ENCODE results near the gene PPP2R1B. TPM values are rescaled to one million over a fixed set of nuclear protein-coding genes. Genes with fewer than 3 reads are reported as not detected.

The PPP2R1B gene
- total RNA-seq, 2 donors from 2014 or later, result 24.7 to 41.5 TPM

DNA sequence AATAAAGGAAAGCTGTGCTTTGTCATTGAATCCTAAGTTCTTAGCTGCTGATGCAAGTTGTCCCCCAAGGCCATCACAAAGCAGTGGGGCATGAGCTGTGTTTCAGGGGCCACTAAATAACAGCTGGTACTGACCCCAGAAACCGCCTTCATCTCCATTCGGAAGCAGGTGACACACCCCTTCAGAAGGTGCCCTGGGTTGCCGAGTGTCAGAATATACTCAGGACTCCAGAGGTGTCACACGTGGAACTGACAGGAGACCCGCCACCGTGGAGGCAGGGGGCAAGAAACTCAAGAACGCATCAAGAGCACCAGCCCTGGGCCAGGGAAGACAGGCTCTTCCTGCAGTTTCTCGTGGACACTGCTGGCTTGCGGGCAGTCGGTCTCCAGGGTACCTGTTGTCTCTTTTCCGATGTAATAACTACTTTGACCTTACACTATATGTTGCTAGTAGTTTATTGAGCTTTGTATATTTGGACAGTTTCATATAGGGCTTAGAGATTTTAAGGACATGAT is 41.5 kb downstream of the PPP2R1B start:
- H3K27ac ChIP-seq, result no peak overlapping the region
- DNase-seq, result no peak
- WGBS, 2 donors, result 93 to 95% methylated on average over 4 to 11 of the region's 11 CpGs
- no peak overlapping the region for H3K4me3 ChIP-seq
- TF ChIP-seq POLR2A (IDR thresholded peaks at IDR 0.05), result no peak
- TF ChIP-seq, protein P1, sequence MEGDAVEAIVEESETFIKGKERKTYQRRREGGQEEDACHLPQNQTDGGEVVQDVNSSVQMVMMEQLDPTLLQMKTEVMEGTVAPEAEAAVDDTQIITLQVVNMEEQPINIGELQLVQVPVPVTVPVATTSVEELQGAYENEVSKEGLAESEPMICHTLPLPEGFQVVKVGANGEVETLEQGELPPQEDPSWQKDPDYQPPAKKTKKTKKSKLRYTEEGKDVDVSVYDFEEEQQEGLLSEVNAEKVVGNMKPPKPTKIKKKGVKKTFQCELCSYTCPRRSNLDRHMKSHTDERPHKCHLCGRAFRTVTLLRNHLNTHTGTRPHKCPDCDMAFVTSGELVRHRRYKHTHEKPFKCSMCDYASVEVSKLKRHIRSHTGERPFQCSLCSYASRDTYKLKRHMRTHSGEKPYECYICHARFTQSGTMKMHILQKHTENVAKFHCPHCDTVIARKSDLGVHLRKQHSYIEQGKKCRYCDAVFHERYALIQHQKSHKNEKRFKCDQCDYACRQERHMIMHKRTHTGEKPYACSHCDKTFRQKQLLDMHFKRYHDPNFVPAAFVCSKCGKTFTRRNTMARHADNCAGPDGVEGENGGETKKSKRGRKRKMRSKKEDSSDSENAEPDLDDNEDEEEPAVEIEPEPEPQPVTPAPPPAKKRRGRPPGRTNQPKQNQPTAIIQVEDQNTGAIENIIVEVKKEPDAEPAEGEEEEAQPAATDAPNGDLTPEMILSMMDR (IDR thresholded peaks at IDR 0.05), result no peak
- H3K27me3 ChIP-seq, result no peaks in the 10 kb centered on the region
- intact Hi-C loops (cut with DNase I), result no loop called here
- H3K36me3 ChIP-seq (replicated peaks in 1 of 2; ENCODE audit: insufficient read depth in 1 of 2, low read depth in 2 of 2), result peaks cover 7 to 29% of the 10 kb centered on the region in 2 donors
- H3K4me1 ChIP-seq, result peaks cover 26% of the 10 kb centered on the region
- H3K9me3 ChIP-seq, result no peaks in the 10 kb centered on the region
- no peak for ATAC-seq

DNA sequence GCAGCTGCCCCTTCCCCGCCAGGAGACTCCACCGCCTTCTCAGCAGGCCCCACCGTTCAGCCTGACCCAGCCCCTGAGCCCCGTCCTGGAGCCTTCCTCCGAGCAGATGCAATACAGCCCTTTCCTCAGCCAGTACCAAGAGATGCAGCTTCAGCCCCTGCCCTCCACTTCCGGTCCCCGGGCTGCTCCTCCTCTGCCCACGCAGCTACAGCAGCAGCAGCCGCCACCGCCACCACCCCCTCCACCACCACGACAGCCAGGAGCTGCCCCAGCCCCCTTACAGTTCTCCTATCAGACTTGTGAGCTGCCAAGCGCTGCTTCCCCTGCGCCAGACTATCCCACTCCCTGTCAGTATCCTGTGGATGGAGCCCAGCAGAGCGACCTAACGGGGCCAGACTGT is 42.6 kb downstream of the PPP2R1B start:
- Histone ChIP-seq H3K9me3 (no peaks in the 10 kb centered on the region), H3K4me3 (no peak overlapping the region), H3K4me1 (peaks cover 30% of the 10 kb centered on the region), H3K27me3 (no peaks in the 10 kb centered on the region), H3K36me3 (replicated peaks in 1 of 2; ENCODE audit: insufficient read depth in 1 of 2, low read depth in 2 of 2) (peaks cover 7 to 29% of the 10 kb centered on the region in 2 donors), H3K27ac (no peak overlapping the region)
- ATAC-seq, result no peak
- WGBS, 2 donors, result 86 to 87% methylated on average over 13 to 14 of the region's 15 CpGs
- intact Hi-C loops (cut with DNase I), result no loop called here
- no peak for DNase-seq
- TF ChIP-seq, protein P1 (IDR thresholded peaks at IDR 0.05), result no peak
- no peak for TF ChIP-seq POLR2A (IDR thresholded peaks at IDR 0.05)

DNA sequence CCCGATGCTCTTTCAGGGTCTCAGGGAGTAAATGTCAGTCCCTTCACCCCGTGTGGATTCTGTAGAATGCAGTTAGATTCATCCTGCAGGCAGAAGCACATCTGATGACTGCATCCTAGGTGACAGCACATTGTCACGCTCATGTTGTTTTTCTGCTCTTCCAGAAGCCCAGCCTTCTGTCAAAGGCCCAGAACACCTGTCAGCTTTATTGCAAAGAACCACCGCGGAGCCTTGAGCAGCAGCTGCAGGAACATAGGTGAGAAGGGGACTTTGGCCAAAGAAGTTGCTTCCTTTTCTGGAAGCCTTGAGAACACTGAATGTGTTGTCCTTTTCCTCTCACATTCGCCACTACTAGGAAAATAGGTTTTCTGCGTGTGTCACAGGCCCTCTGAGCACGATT is 43.7 kb downstream of the PPP2R1B start:
- TF ChIP-seq, protein P1 (IDR thresholded peaks at IDR 0.05), result no peak
- no peak for TF ChIP-seq POLR2A (IDR thresholded peaks at IDR 0.05)
- ATAC-seq (no peak), DNase-seq (no peak)
- no peak overlapping the region for H3K27ac ChIP-seq
- peaks cover 35% of the 10 kb centered on the region for H3K4me1 ChIP-seq
- WGBS, 2 donors, result 77 to 86% methylated on average over 7 to 8 of the region's 8 CpGs
- H3K4me3 ChIP-seq, result no peak overlapping the region
- intact Hi-C loops (cut with DNase I), result no loop called here
- no peaks in the 10 kb centered on the region for H3K9me3 ChIP-seq
- H3K36me3 ChIP-seq (replicated peaks in 1 of 2; ENCODE audit: insufficient read depth in 1 of 2, low read depth in 2 of 2), result peaks cover 7 to 29% of the 10 kb centered on the region in 2 donors
- no peaks in the 10 kb centered on the region for H3K27me3 ChIP-seq

DNA sequence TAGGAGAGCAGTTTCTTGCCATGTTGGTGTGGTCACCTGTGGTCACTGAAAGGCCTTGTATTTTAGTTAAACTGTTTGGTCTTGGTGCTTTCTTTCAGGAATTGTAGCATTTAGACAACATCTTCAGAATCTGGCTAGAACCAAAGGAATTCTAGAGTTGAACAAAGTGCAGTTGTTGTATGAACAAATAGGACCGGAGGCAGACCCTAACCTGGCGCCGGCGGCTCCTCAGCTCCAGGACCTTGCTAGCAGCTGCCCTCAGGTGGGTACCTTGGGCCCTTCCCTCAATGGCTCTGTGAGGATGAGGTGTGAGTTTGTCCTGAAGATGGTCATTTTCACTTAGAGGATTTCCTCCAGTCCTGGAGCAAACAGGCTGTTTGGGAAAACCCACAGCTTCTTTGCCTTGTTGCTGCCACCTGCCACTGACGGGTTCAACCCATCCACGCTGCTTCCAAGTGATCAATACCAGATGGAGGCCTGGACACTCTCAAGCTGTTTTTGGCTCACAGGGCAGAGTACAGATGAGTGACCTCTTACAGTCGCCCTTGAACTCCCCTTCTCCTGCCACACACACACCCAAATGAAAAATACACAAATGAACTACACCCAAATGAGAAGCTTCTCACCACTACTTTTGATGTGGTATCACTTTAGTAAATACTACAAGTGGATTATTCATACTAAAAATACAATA is 45.2 kb downstream of the PPP2R1B start:
- DNase-seq (no peak), ATAC-seq (peak; percentile 29)
- peaks cover 7 to 30% of the 10 kb centered on the region in 2 donors for H3K36me3 ChIP-seq (replicated peaks in 1 of 2; ENCODE audit: insufficient read depth in 1 of 2, low read depth in 2 of 2)
- H3K4me1 ChIP-seq, result peaks cover 24% of the 10 kb centered on the region
- H3K27me3 ChIP-seq, result no peaks in the 10 kb centered on the region
- no peaks in the 10 kb centered on the region for H3K9me3 ChIP-seq
- H3K4me3 ChIP-seq, result no peak overlapping the region
- peak overlapping the region in 3 of 4 donors; percentile 4 to 34 (median 22) for H3K27ac ChIP-seq
- WGBS, 2 donors, result 64 to 67% methylated on average over 7 of the region's 7 CpGs
- intact Hi-C loops (cut with DNase I), result no loop called here
- TF ChIP-seq, protein P1 (IDR thresholded peaks at IDR 0.05), result no peak
- no peak for TF ChIP-seq POLR2A (IDR thresholded peaks at IDR 0.05)

DNA sequence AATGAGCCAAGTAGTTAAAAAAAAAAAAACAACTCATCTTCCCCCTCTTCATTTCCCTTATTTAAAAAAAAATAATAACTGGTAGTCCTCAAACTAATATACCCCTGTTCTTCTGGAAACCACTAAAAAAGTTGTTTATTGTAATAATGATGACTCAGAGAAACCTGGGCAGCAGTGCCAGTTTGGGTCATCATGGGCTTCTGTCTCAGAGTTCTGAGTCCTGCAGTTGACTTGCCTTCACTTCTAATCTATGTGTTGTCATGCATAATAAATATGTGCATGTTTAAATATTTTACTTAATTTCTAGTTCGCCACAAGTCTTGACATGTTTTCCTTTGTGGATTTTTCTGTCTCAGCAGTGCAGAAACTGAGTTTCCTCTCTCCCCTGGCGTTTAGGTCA is 46.8 kb downstream of the PPP2R1B start:
- intact Hi-C loops (cut with DNase I), result no loop called here
- WGBS, 2 donors, result 88 to 91% methylated on average over 2 of the region's 2 CpGs
- no peaks in the 10 kb centered on the region for H3K27me3 ChIP-seq

More for the DNA sequence above, 46.8 kb downstream of the PPP2R1B start:
- Histone ChIP-seq H3K4me1 (peaks cover 24% of the 10 kb centered on the region), H3K4me3 (no peak overlapping the region), H3K36me3 (replicated peaks in 1 of 2; ENCODE audit: insufficient read depth in 1 of 2, low read depth in 2 of 2) (peaks cover 4 to 26% of the 10 kb centered on the region in 2 donors), H3K9me3 (no peaks in the 10 kb centered on the region), H3K27ac (no peak overlapping the region)
- ATAC-seq (no peak), DNase-seq (no peak)
- TF ChIP-seq, protein P1 (IDR thresholded peaks at IDR 0.05), result no peak
- no peak for TF ChIP-seq POLR2A (IDR thresholded peaks at IDR 0.05)
